K562 (cell line): ENCODE measurements around the gene LYPD6B. TPM values are rescaled to one million over a fixed set of nuclear protein-coding genes. Genes with fewer than 3 reads are reported as not detected.

ENCODE experiments used
- ATAC-seq: fragments of 200-7000 bp; cut with Tn5 transposase; 3 replicates; pipeline ENCODE4 v1.9.1; 2020; ENCODE audit warnings: moderate library complexity
- BruUV-seq: library from RNA; stranded (reverse); fragments of 400-500 nt; replicated peaks from 2 replicates; lab custom pipeline; 2021; lab: Mats Ljungman, UMichigan
- CTCF ChIA-PET: fragments of 300-600 bp; formaldehyde crosslinking; extraction: SDS; loops from one replicate; lab custom pipeline; 2021; ENCODE audit warnings: low intra/inter-chr PET ratio; lab: Yijun Ruan, JAX
- POLR2A ChIA-PET: fragments of 300-600, 350-650 bp; sonication (Branson Sonifier 250); formaldehyde crosslinking; extraction: SDS; loops from one replicate; lab custom pipeline; 2021; ENCODE audit warnings: antibody characterized with exemption, inconsistent platforms; lab: Yijun Ruan, JAX
- DNase-seq, 4 experiments: peaks; one replicate each; pipeline versions ENCODE4 v3.0.0 to v3.0.0-alpha.2; 2011 to 2018; ENCODE audit warnings: low spot score in 3 of 4, mixed read lengths in 3 of 4; ENCODE audit errors: extremely low read depth in 1 of 4
- FAIRE-seq: peaks from 2 replicates; lab custom pipeline; 2011; peaks lifted over from hg19 to GRCh38; lab: Jason Lieb, UNC
- H2AFZ ChIP-seq: 2 replicates; pipeline ENCODE4 v1.6.0; 2011; ENCODE audit warnings: low read depth, low read length, control low read depth, inconsistent platforms
- H3K27ac ChIP-seq: fragments of 200-600 bp; 3 replicates; pipeline ENCODE4 v1.8.0; 2011; ENCODE audit warnings: low read depth, mild to moderate bottlenecking, control low read depth, inconsistent platforms, low read length, moderate library complexity, mixed read lengths; ENCODE audit errors: extremely low read depth
- H3K27me3 ChIP-seq, 2 experiments: fragments of 300-600 bp in 1 of 2; 2 replicates in 1 of 2; 3 replicates in 1 of 2; pipeline versions ENCODE4 v1.6.0 to v1.8.0; 2011; ENCODE audit warnings: inconsistent platforms in 2 of 2, low read length in 2 of 2, mild to moderate bottlenecking in 1 of 2, mixed read lengths in 1 of 2, moderate library complexity in 1 of 2; ENCODE audit not compliant: control insufficient read depth in 2 of 2, insufficient read depth in 2 of 2
- H3K36me3 ChIP-seq: fragments of 300-600 bp; 3 replicates; pipeline ENCODE4 v1.8.0; 2011; ENCODE audit warnings: mild to moderate bottlenecking, low read length, inconsistent platforms; ENCODE audit not compliant: control insufficient read depth, insufficient read depth
- H3K4me1 ChIP-seq, 2 experiments: fragments of 200-600 bp in 1 of 2; replicated peaks in 1 of 2; 2 replicates in 1 of 2; 3 replicates in 1 of 2; pipeline versions ENCODE4 v1.5.1 to v1.8.0; 2011; ENCODE audit warnings: inconsistent platforms in 2 of 2, low read length in 2 of 2, mild to moderate bottlenecking in 1 of 2, mixed read lengths in 1 of 2, moderate library complexity in 1 of 2; ENCODE audit not compliant: control insufficient read depth in 2 of 2, insufficient read depth in 2 of 2
- H3K4me2 ChIP-seq: 2 replicates; pipeline ENCODE4 v1.6.1; 2011; ENCODE audit warnings: low read length, control low read depth, inconsistent platforms, mixed read lengths; ENCODE audit not compliant: insufficient read depth
- H3K4me3 ChIP-seq: fragments of 200-600 bp; sonication (generic), shearing (Covaris generic); 2 replicates; pipeline ENCODE4 v1.5.1; 2016; ENCODE audit warnings: control low read depth, inconsistent platforms
- H3K79me2 ChIP-seq: fragments of 200-600 bp; 3 replicates; pipeline ENCODE4 v1.8.0; 2011; ENCODE audit warnings: low read length, inconsistent platforms; ENCODE audit not compliant: control insufficient read depth, insufficient read depth
- H3K9ac ChIP-seq, 2 experiments: 2 replicates each; pipeline versions ENCODE4 v1.6.0 to v1.6.1; 2011; ENCODE audit warnings: low read depth in 2 of 2, low read length in 2 of 2, control low read depth in 1 of 2, inconsistent platforms in 1 of 2, mild to moderate bottlenecking in 1 of 2, mixed read lengths in 1 of 2; ENCODE audit not compliant: insufficient read depth in 1 of 2
- H3K9me1 ChIP-seq: one replicate; pipeline ENCODE4 v1.6.0; 2011; ENCODE audit warnings: inconsistent platforms, mild to moderate bottlenecking, low read length, moderate library complexity; ENCODE audit not compliant: control insufficient read depth, insufficient read depth
- H3K9me3 ChIP-seq: replicated peaks from 2 replicates; pipeline ENCODE4 v1.5.1; 2011; ENCODE audit warnings: low read depth, low read length, inconsistent platforms; ENCODE audit not compliant: control insufficient read depth, insufficient read depth
- H4K20me1 ChIP-seq: replicated peaks from 2 replicates; pipeline ENCODE4 v1.6.1; 2011; ENCODE audit warnings: low read length, inconsistent platforms, mixed read lengths; ENCODE audit not compliant: control insufficient read depth, insufficient read depth
- CREB3L1 ChIP-seq: fragments of 450-650 bp; IDR thresholded peaks from 2 replicates; pipeline ENCODE4 v1.6.1; 2014; ENCODE audit warnings: low read depth, mild to moderate bottlenecking, moderate library complexity, borderline replicate concordance
- PKNOX1 ChIP-seq: fragments of 450-650 bp; IDR thresholded peaks from 2 replicates; pipeline ENCODE4 v1.6.1; 2016
- PRMT5 ChIP-seq: sonication (generic); formaldehyde crosslinking; IDR thresholded peaks from 2 replicates; pipeline ENCODE4 v1.5.0; 2020; ENCODE audit warnings: missing genetic modification reagents
- TAF9B ChIP-seq: fragments of 450-650 bp; IDR thresholded peaks from 2 replicates; pipeline ENCODE4 v1.6.1; 2018; ENCODE audit warnings: mild to moderate bottlenecking; ENCODE audit not compliant: partially characterized antibody
- ZBTB2 ChIP-seq: fragments of 450-650 bp; IDR thresholded peaks from 2 replicates; pipeline ENCODE4 v1.6.1; 2016; ENCODE audit warnings: antibody characterized with exemption
- ZNF699 ChIP-seq: fragments of 250-450 bp; sonication (Bioruptor Pico); IDR thresholded peaks from 2 replicates; pipeline ENCODE4 v1.8.0; 2021; ENCODE audit warnings: mild to moderate bottlenecking, moderate library complexity; ENCODE audit not compliant: insufficient replicate concordance
- WGBS: fragments of 100-300 bp; shearing (Covaris generic); methylation state at CpG from one replicate; pipeline ENCODE4 v1.1.6; 2016; ENCODE audit warnings: low coverage, mixed read lengths; ENCODE audit not compliant: insufficient coverage; ENCODE audit errors: missing lambda C conversion rate; 5-methylcytosine and 5-hydroxymethylcytosine counted together
- in situ Hi-C: fragments of 300-500 bp; cut with MboI; formaldehyde crosslinking; loops from 4 replicates; pipeline ENCODE4 v1.15.0; 2018; ENCODE audit warnings: inconsistent platforms, mixed read lengths
- intact Hi-C: fragments of 100-400 bp; cut with micrococcal nuclease; formaldehyde crosslinking; loops from 2 replicates; pipeline ENCODE4 v1.14.2; 2022
- polyA plus RNA-seq, 8 experiments: library from polyadenylated mRNA; depleted of rRNA in 4 of 8; stranded (reverse) in 5 of 8; unstranded in 3 of 8; fragments of >200 nt; fragmentation: Nextera tagmentation in 2 of 8; fragmentation: Illumina TruSeq in 1 of 8; extraction: Ambion mirVana in 2 of 8; extraction: Trizol in 1 of 8; gene quantifications; 2 replicates each; pipeline versions ENCODE4 v1.2.1 to v1.2.3, GENCODE V29; 2011 to 2014; ENCODE audit warnings: inconsistent platforms in 1 of 8, missing spikeins in 1 of 8
- total RNA-seq, 7 experiments: library from RNA; depleted of rRNA in 6 of 7; stranded (reverse); fragments of >200 nt in 6 of 7; fragmentation: Illumina TruSeq in 2 of 7; extraction: Trizol in 2 of 7; gene quantifications; 2 replicates each; pipeline versions ENCODE4 v1.2.1 to v1.2.3, GENCODE V29; 2011 to 2021; ENCODE audit warnings: low replicate concordance in 1 of 7
- TF ChIP-seq, protein P1 (sequence below): fragments of 450-650 bp; formaldehyde crosslinking; IDR thresholded peaks from 2 replicates; pipeline ENCODE4 v1.4.0; 2020; ENCODE audit warnings: mild to moderate bottlenecking, moderate library complexity

Gene LYPD6B
- total and polyA plus RNA-seq, 9 of the 15 experiments (the other 6 are each of a cell fraction or from before 2014, with no cell fraction given) = not detected

DNA sequence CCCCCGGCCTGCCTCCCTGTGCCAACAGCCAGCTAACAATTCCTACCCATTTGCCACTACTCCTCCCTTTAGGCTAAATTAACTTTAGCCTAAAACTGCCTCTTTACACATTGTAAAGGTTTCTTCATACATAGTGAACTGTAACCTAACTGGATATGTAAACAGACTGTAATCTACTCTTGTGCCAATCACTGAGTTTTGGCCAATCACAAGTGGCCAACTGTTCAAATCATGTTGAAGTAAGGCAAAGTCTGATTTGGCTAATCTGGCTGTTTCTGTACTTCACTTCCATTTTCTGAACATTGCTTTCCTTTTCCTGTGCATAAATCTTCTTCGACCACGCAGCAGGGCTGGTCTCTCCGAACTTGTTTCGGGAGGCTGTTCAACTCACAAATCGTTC lies 188.3 kb downstream of the LYPD6B start:
- ChIA-PET CTCF (no interaction called here), POLR2A (no interaction called here)
- Histone ChIP-seq H3K4me1 (no peaks in the 10 kb centered on the region), H4K20me1 (no peaks in the 10 kb centered on the region), H3K9me3 (no peaks in the 10 kb centered on the region), H3K4me3 (no peak overlapping the region), H2AFZ (no peak overlapping the region), H3K27ac (no peak overlapping the region), H3K79me2 (no peaks in the 10 kb centered on the region), H3K4me2 (no peak overlapping the region), H3K9ac (no peak overlapping the region), H3K27me3 (no peaks in the 10 kb centered on the region), H3K9me1 (no peaks in the 10 kb centered on the region), H3K36me3 (no peaks in the 10 kb centered on the region)
- TF ChIP-seq PKNOX1 = peak; percentile 49
- TF ChIP-seq ZNF699 (CRISPR knock-in tag) = no peak
- FAIRE-seq (no peak), ATAC-seq (no peak), DNase-seq (no peak)
- intact Hi-C loops = no loop called here
- in situ Hi-C loops = no loop called here
- 0% methylated on average over 6 of the region's 6 CpGs for WGBS
- BruUV-seq = no TSS peak

GRCh38 chr2:149235816-149236375 lies 197.4 kb downstream of the LYPD6B start:
- BruUV-seq = no TSS peak
- in situ Hi-C loops (no loop called here), intact Hi-C loops (no loop called here)
- H2AFZ ChIP-seq = no peak overlapping the region
- H3K36me3 ChIP-seq = no peaks in the 10 kb centered on the region
- DNase-seq = no peak
- H3K4me2 ChIP-seq = no peak overlapping the region
- H3K27me3 ChIP-seq = no peaks in the 10 kb centered on the region
- H3K4me3 ChIP-seq = no peak overlapping the region
- ATAC-seq = no peak
- no peaks in the 10 kb centered on the region for H3K4me1 ChIP-seq
- TF ChIP-seq CREB3L1 = no peak
- no peak for TF ChIP-seq ZBTB2
- no peak for TF ChIP-seq PRMT5 (CRISPR knock-in tag)
- no peak for TF ChIP-seq TAF9B
- TF ChIP-seq, protein P1, sequence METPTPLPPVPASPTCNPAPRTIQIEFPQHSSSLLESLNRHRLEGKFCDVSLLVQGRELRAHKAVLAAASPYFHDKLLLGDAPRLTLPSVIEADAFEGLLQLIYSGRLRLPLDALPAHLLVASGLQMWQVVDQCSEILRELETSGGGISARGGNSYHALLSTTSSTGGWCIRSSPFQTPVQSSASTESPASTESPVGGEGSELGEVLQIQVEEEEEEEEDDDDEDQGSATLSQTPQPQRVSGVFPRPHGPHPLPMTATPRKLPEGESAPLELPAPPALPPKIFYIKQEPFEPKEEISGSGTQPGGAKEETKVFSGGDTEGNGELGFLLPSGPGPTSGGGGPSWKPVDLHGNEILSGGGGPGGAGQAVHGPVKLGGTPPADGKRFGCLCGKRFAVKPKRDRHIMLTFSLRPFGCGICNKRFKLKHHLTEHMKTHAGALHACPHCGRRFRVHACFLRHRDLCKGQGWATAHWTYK (CRISPR knock-in tag) = no peak
- POLR2A ChIA-PET = interaction anchor here (0.5 kb wide), 1 partner anchor 1260 kb away, joined by 3 read pairs; no protein-coding TSS in a partner anchor
- H3K79me2 ChIP-seq = no peaks in the 10 kb centered on the region
- CTCF ChIA-PET = no interaction called here
- H3K9me1 ChIP-seq = no peaks in the 10 kb centered on the region
- no peak for FAIRE-seq
- no peaks in the 10 kb centered on the region for H4K20me1 ChIP-seq
- 0% methylated on average over 3 of the region's 3 CpGs for WGBS
- no peak overlapping the region for H3K9ac ChIP-seq
- no peak overlapping the region for H3K27ac ChIP-seq
- no peaks in the 10 kb centered on the region for H3K9me3 ChIP-seq
